ENCODE data around the gene SYT2.

Gene SYT2

DNA sequence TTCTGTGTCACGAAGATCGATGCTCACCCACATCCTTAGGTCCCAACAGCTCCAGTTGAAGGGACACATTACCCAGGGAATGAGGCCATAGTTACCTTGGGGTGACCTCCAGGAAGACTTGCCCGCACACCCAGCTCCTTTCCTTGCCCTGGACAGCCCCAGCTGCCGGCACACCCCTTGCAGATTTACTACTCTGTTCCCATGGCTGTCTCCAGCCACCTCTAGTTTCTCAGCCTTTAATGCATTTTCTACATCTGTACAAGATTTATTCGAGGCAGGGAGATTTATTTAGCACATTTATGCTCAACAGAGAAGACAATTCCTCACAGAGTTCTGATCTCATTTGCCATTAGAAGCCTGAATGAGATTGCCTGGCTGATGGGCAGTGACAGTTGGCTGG lies 36.7 kb downstream of the SYT2 start:
- no peak for DNase-seq

DNA sequence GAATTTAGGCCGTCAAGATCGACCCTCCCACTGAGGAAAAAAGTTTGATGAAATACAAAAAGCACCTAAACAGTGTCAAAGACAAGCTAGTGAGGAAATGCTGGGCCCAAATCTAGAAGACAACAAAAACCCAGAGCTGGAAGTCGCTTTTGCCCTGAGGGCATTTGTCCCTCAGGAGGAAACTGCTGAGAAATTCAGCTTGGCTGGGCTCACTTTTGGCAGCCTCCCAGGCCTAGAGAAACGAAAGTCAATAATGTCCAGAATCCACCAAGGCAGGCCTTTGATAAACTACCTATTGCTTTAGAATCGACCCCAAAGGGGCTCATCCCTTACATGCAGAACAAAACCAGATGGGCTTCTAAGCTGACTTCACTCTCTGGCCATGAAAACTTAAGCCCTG lies 38.9 kb downstream of the SYT2 start:
- peak in 2 of 14 donors; percentile 7 to 35 for DNase-seq

DNA sequence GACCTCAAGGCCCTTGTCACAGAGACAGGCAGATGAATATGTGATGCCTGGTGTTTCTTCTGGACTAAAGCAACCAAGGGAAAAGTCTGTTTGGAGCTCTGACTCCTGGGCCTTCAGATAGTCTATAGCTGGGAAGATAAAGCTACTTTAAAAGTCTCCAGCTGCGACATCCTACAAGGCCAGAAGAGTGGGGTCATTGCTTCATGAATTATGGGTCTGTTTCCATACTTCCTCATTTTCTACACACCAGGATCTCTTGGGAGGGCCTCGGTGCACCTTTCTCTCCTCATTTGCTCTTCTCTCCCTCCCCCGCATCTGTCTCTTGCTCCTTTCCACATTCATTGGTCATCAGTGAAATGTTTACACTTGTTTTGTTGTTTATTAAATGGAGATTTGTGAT lies 44.8 kb downstream of the SYT2 start:
- no peak for DNase-seq

DNA sequence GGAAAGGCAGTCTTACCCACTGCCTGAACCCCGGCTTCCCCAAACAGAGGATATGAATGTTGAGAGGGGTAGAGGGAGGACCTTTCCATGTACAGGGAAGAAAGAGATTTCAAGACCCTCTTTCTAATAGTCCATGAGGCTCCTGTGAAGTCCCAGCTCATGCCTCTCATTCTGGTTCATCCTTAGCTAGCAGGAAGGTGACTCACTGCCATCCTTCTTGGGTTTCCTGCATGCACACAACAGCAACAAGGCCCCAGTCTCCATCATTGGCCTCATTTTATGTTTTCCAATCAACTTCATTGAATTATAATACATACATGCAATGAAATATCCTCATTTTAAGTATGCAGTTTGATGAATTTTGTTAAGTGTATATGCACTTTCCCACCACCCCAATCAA lies 46.2 kb downstream of the SYT2 start:
- no peak for DNase-seq

DNA sequence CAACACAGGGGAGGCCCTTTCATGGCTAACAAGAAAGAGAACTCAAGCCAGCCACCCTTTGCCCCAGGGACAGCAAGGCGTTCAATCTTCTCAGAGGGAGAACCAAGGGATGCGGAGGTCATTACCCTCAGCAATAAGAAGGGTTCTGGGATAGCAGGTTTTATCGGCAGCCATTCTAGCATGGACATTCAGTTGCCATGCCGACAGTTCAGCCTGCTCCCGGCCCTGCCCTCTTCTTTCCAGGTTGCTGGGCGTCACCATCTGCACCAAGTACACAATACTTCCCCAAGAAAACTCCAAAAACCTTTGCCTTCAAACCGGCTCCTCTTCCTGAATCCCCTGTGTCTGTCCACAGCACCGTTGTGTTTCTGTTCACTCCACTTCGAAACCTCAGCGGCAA lies 47.1 kb downstream of the SYT2 start:
- peak in 1 of 14 donors; percentile 40 for DNase-seq

DNA sequence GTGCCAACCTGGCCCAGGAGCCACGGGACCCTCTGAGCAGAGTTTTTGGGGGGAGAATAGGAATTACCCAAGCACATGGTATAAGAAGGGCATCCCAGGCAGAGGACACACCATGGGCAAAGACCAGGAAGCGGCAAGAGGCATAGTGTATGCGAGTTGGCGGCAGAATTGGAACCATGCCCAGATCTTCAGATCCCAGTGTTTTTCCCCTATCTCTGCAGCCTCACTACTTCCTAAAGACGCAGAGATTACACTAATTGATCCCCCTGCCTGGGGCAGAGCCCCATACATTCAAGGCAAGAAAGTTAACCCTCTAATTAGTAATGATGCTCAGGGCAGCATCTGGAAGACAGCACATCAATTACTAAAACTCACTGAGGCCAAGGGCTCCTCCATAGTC lies 48.2 kb downstream of the SYT2 start:
- DNase-seq, result peak in 1 of 14 donors; percentile 77

DNA sequence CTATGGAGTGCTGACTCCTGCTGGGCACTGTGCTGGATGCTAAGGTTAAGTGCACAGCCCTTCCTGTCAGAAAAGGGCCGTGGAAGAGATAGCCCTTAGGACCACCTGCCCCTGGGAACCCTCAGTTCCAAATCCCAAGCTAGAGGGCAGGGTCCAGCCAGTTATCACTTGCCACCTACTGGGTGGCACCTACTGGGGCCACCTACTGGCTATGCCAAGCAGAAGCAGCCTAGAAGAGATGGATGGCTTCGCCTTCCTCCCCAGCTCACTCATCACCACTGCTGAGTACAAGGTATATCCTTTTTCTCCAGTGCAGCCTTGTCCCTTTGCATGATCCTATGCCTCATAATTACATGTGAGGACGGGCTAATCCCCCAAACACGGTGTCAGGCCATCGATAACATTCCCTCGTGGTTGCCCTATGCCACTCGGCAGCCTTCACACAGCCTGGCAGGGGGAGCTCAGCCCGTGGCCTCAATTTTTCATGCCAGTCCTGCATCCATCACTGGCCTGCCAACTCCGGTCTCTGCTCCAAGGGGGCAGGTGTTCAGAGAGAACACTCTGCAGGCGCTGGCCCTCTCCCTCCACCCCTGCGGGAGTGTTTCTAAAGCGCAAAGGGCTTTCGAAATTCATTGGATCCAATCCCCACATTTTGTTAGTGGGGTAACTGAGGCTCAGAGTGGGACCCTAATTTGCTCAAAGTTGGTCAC lies 49.0 kb downstream of the SYT2 start:
- DNase-seq, result peak in 3 of 14 donors; percentile 12 to 96 (median 33)

DNA sequence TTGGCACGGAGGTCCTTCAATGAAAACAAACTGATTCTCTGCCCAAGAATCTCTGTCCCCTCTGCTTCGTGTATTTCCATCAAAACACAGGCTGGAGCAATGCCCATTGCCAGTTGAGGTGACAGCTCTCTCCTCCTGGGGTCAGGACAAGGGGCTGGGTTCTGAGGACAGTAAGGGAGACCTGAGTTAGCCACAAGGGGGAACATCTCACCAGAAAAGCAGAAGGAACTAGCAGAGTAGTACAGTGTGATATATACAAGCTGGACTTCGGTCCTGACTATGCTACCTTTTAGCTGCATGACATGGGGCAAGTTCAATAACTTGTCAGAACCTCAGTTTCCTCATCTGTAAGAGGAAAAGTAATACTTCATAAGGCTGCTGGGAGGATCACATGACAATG lies 50.3 kb downstream of the SYT2 start:
- DNase-seq, result no peak

DNA sequence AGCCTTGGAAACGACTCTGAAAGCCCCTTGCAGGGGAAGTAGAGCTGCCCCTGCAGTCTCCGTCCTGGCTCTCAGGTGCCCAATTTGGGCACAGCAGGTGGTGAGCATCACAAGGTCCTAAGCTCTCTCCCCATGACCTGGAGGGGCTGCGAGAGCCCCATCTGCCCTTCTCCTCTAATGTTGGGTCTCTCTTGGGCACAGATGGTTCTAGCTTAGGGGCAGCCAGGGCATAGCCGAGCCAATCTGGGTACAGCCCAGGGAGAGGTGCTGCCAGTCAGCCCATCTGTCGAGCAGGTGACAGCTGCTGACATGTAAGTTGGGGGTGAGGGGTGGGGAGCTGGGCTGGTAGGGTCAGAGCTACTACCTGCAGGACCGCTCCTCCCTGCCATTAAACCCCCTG lies 50.7 kb downstream of the SYT2 start:
- peak in 2 of 14 donors; percentile 51 to 97 for DNase-seq

DNA sequence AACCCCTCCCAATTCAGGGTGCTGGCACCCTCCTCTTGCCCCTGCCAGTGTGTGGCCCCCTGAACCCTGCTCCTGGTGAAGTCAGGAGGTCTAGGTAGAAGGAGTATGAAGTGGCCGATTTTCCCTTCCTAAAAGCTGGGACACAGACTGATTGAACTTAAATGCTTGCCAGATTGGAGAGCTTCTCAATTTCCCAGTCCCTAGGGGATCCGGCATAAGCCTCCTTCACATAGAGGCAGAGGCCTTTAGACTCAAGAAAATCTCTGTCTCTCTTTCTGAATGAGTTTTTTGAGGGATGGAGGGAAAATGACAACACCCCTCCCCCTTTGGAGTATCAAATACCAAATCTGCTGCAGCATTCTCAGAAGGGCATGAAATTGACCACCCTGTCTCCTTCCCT lies 51.5 kb downstream of the SYT2 start:
- peak in 1 of 14 donors; percentile 52 for DNase-seq

DNA sequence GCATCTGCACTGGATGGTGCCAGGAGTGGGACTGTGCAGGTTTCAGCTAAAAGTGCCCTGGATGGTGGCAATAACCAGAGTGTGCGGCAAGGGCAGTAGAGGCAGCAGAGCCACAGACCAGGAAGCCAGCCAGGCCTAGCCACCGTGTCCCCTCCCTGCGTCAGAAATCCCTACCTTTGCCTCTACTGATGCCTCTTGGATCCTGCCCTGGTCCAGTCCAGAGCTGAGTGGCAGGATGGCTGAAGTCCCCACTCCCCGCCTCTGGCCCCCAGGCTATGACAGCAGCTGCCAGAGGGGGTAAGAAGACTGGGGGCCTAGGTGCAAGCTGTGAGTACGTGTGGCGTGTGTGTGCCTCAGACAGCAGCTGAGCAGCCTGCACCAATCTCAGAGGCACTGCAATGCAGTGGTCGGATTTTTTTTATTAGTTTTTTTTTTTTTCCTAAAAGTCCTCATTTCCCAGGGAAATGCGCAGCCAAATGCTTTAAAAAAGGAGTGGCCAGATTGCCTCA lies 51.9 kb downstream of the SYT2 start:
- DNase-seq, result no peak

DNA sequence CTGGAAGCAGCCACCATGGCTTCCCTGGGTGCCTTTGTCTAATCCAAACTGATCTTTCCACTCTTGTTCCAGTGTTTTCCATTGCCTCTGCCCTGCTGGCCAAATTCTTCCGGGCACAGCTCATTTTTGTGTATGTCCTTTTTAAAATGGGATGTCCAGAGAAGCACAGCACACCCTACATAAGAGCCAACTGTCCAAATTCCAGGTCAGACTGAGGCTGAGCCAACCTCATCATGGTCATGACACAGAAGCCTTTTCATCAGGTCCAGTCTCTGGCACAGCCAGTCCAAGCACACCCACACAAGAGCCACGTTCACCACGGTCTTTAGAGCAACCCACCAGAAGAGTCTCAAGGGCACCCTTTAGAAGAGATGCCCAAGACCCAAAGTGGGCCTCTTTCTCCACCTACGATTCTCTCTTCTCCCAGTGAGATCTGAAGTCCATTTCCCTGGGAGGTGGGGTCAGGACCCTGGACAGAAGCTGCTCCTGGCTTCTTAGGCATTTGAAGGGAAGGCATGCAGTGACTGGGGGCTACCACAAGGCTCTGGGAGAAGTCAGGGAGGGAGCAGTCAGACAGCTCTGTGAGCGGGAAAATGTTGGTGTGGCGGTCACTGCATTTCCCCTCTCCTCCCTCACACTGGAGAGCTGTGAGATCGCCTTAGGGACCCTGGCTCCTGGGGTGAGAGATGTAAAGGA lies 53.2 kb downstream of the SYT2 start:
- peak in 1 of 14 donors; percentile 72 for DNase-seq

DNA sequence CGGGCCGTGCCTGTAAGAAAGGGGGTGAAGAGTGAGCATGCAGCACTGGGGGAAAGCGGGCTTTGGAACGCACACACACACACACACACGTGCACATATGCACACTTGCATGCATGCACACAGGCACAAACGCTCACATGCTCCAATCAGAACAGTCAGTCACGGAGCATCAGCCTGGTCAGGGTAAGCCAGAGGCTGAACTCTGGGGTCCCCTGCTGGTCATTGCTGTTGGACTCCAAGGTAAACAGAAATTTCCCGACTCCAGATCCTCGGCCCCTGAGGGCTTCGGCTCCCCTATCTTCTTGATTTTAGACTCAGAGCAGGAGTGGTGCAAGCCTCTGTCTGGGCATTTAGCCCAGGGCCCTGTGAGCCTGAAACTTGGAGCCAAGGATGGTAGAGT lies 54.2 kb downstream of the SYT2 start:
- DNase-seq, result peak in 1 of 14 donors; percentile 22

DNA sequence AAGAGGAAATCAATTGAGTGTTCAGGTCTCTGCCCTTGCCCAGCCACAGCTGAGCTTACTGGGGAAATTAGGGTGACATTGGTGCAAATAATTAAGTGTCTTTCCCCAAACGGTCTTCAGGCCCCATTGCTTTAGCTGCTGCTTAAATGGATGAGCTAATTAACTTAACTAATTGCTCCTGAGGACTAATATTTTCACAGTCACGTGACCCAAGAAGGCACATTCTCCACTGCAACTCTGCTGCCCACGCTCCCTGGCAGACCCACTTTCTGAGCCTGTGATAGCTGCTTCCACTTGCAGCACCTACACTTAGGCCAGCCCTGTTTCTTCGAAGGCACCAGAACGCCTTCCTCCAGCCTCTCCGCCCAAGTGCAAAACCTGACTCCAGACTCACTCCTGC lies 56.2 kb downstream of the SYT2 start:
- DNase-seq, result no peak

DNA sequence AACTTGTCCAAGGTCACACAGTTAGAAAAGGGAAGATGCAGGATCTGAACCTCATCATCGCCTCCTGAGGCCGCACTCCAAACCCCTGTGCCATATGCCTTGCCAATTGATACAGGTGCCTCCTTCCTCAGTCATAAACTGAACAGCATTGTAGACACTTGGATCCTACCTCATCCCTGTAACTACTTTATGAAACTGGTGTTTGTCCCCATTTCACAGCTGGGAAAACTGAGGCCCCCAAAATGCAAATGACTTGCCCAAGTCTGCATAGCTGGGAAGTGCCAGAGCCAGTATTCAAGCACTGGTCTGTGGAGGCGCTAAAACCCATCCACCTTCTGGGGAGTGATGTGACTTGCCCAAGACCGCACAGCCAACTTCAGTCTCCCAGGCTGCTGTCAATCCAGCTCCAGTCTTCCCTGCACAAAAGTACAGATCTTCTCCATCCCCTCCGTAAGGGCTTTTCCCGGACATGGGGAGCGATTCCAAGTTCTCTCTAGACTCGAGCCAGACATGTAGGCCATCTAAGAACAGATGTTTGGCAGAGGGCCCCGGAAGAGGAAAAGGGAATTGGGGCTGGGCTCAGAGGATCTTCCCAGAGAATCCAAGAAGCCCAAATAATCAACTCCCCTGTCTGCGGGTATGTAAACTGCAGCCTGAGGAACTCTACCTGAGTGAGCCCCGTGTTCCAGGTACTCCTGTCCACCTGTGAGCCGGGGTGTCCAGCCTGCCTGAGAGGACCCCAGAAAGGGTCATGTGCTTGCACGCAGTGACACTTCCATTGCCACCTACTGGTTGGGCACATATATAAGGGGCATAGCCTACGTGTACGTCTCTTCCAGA lies 60.5 kb downstream of the SYT2 start:
- DNase-seq, result no peak

DNA sequence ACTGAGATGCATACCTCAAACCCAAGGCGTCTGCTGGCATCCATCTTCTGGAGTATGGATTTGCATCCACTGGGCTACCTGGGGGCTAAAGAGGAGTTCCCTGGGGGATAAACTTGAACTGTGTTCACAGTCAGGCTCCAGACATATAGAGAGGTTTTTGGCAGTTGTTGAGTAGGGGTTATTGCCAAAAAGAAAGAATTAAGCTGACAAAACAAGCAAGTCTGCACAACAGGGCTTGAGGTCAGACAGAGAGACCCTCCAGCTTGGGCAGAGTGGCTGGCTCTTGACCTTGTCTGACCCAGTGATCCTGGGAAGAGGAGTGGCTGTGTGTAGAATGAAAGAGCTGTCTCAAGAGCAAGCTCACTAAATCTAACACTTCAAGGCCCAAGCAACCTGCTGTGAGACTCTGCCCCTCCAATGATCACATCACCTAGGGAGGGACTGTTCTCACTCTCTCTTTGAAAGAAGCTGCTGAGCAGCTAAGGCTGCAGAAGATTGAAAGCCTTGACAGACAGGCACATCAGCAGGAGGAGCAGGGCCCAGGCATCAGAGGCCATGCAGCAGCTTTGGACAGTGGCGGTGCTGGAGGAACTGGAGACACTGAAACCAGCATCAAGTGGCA lies 61.5 kb downstream of the SYT2 start:
- no peak for DNase-seq

DNA sequence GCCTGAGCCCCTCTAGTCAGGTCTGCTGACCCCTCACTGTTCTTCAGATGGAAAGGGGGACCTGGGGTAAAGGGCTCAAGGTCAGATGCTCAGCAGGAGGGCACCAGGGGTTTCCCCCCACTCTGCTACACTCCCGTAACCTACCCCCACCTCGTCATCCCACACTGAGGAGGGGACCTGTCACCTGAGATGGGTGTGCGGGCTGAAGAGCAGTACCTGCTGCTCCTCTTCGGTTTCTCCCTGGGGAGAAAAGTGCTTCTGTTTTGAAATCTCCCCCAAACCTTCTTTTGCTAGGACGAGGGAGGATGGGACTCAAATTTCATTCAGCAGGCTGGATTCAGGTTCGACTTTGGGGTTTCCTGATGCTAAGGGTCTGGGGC lies 65.2 kb downstream of the SYT2 start:
- no peak for DNase-seq

DNA sequence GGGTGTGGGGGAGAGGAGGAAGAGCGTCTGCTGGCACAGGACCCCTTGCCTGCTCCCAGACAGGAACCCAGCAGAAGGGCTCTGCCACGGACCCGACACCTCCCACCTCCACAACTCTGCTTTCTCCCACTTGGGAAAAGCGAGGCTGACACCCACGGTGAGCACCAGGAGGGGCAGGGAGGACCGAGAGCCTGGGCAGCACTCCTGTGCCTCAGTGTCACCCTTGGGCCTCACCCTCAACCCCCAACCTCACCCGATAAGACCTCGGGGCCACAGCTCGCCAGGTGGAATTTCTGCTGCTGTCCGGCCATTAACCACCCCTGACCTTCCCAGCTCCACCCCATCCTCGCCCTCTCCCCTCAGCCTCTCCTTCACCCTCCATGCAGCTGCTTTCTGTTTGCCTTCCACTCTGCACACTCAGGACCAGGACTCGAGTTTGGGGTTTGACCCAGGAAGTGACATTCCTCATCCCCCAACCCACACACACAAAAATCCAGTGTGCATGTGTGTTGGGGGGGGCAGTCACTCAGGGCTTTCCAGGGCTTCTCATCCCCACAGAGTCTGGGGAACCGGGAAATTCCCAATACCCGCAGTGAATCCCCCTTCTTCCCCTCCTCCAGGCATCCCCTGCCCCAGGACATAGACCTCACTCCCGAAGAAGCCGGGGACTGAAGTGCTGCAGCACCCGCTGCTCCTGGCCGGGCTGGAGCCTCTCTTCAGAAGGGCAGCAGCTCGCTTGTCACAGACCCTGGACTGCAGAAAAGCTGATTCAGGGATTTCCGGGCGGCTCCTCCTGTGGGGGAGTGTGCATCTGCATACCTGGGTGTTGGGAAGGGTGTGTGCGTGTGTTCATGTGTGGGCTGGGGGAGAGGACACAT lies 65.8 kb downstream of the SYT2 start:
- DNase-seq, result no peak

DNA sequence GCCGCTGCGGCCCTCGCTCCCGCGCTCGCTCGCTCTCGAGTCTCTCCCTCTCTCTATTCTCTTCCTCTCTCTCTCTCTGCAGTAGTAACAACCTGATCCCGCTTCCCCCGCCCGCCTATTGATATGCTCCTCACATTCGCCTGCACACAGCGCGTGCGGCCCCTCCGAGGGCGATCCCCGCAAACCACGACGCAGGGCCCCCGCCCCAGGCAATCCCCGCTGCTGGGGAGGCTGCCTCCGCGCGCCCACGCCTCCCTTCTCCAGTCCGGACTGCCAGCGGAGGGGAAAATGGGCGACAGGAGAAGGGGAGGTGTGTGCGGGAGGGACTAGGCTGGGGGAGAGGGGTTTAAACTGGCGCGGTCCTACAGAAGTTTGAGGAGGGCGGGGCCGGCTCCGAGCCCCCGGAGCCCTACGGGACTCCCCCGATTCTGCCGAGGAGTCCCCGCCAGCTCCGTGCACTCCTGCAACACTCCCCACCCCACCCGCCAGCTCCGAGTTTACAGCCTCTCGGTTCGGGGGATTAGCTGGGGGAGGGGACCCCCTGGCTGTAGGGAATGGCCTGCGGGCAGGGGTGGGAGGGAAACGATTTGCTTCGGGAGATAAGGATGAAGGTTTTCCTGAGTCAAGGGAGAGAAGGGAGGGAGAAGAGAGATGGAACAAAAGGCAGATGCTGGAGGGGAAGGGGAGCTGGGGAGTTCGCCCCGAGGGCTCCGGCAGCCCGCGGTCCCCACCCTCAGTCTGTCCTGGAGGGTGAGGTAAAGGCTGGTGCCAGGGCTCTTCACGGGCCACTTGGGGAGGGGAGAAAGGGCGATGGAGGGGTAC lies 66.6 kb downstream of the SYT2 start:
- DNase-seq, result peak in 1 of 14 donors; percentile 66

DNA sequence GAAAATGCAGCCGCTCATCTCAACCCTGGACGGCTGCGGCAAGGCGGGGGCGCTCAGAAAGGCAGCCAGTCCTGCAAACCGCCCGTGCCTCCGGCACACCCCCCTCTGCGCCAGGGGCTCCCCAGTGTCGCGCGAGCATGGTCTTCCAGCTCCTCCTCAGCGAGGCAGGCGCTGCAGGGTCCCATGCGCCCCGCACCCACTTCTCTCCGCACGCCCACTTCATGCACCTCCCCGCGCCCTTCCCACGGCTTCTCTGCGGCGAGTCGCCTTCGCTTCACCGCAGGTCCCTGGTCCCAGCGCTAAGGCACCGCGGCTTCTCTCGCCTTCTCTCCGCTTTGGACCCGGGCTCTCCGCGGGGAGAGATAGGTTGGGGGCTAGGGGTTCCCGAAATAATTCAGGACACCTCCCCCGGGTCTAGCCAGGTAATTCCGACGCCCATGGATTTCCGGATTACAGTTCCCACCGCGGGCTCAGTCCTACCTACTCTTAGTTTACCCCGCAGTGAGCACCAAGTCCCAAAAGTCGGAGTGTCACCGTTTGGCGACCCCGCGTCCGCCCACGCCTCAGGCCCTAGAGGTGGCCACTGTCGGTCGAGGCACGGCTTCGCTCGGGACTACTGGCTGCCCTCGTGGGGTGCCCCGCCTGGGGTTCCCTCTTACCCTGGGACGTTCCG lies 67.5 kb downstream of the SYT2 start:
- DNase-seq, result peak in 1 of 14 donors; percentile 40
